Neural progenitor cell (in vitro differentiated cells): ENCODE measurements around the gene CCDC61.

Experiments used
- EZH2 ChIP-seq: fragments of 200-600 bp; sonication (generic); IDR thresholded peaks from 2 replicates; pipeline ENCODE4 v1.6.1; 2017; ENCODE audit warnings: antibody characterized with exemption, mild to moderate bottlenecking, moderate library complexity
- EZH2phosphoT487 ChIP-seq: fragments of 200-600 bp; sonication (generic); IDR thresholded peaks from 2 replicates; pipeline ENCODE4 v1.6.1; 2017; ENCODE audit warnings: antibody characterized with exemption
- TF ChIP-seq, protein P1 (sequence below): fragments of 200-600 bp; sonication (generic); IDR thresholded peaks from 2 replicates; pipeline ENCODE4 v1.5.1; 2017; ENCODE audit warnings: antibody characterized with exemption, mild to moderate bottlenecking

GRCh38 chr19:46009530-46010510, 14.6 kb downstream of the CCDC61 start:
- TF ChIP-seq, protein P1, sequence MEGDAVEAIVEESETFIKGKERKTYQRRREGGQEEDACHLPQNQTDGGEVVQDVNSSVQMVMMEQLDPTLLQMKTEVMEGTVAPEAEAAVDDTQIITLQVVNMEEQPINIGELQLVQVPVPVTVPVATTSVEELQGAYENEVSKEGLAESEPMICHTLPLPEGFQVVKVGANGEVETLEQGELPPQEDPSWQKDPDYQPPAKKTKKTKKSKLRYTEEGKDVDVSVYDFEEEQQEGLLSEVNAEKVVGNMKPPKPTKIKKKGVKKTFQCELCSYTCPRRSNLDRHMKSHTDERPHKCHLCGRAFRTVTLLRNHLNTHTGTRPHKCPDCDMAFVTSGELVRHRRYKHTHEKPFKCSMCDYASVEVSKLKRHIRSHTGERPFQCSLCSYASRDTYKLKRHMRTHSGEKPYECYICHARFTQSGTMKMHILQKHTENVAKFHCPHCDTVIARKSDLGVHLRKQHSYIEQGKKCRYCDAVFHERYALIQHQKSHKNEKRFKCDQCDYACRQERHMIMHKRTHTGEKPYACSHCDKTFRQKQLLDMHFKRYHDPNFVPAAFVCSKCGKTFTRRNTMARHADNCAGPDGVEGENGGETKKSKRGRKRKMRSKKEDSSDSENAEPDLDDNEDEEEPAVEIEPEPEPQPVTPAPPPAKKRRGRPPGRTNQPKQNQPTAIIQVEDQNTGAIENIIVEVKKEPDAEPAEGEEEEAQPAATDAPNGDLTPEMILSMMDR = peak; percentile 86
- TF ChIP-seq EZH2phosphoT487 (no peak), EZH2 (no peak)
